Activated CD4-positive, alpha-beta T cell treated with anti-CD3 and anti-CD28 coated beads, Interleukin-2, amount 50 U/mL, for 1 hour (primary cell): ENCODE results near the gene DOCK8.
A peak's percentile ranks its signal among the peaks of the same experiment; 100 is the strongest.

ENCODE experiments used
- DNase-seq: peaks from one replicate; pipeline ENCODE4 v3.0.0-alpha.2; 2020

Gene DOCK8

GRCh38 chr9:468766-469426 lies 254.2 kb downstream of the DOCK8 start:
- no peak for DNase-seq

- peak; percentile 85 for DNase-seq
These were observed 255.2 kb downstream of the DOCK8 start for GRCh38 chr9:469672-470551.

GRCh38 chr9:470552-471194 lies 256.0 kb downstream of the DOCK8 start:
- peak; percentile 10 for DNase-seq

- DNase-seq: no peak
These were observed 256.7 kb downstream of the DOCK8 start for GRCh38 chr9:471320-471719.

GRCh38 chr9:472479-473075 lies 257.9 kb downstream of the DOCK8 start:
- DNase-seq: no peak

- no peak for DNase-seq
These were observed 262.5 kb downstream of the DOCK8 start for GRCh38 chr9:477193-477592.

GRCh38 chr9:479304-479970 lies 264.8 kb downstream of the DOCK8 start:
- no peak for DNase-seq

GRCh38 chr9:479971-480350 lies 265.3 kb downstream of the DOCK8 start:
- DNase-seq: no peak

- DNase-seq: no peak
These were observed 268.1 kb downstream of the DOCK8 start for GRCh38 chr9:482739-483138.

GRCh38 chr9:486156-486555 lies 271.5 kb downstream of the DOCK8 start:
- no peak for DNase-seq

- no peak for DNase-seq
These were observed 272.8 kb downstream of the DOCK8 start for GRCh38 chr9:487429-487828.

- DNase-seq: no peak
These were observed 273.8 kb downstream of the DOCK8 start for GRCh38 chr9:488448-488847.

- DNase-seq: no peak
These were observed 274.8 kb downstream of the DOCK8 start for GRCh38 chr9:489198-490197.

- DNase-seq: no peak
These were observed 280.1 kb downstream of the DOCK8 start for GRCh38 chr9:494764-495163.

- DNase-seq: no peak
These were observed 281.1 kb downstream of the DOCK8 start for GRCh38 chr9:495739-496138.

GRCh38 chr9:503326-503725 lies 288.7 kb downstream of the DOCK8 start:
- DNase-seq: no peak

GRCh38 chr9:503881-504852 lies 289.5 kb downstream of the DOCK8 start, which contains the start of gene KANK1:
Gene KANK1, plus strand, starts transcription at chr9:504695.
- DNase-seq: peak; percentile 71

- no peak for DNase-seq
These were observed 290.5 kb downstream of the DOCK8 start for GRCh38 chr9:504921-505740.

- no peak for DNase-seq
These were observed 291.0 kb downstream of the DOCK8 start for GRCh38 chr9:505741-506059.

- DNase-seq: no peak
These were observed 291.6 kb downstream of the DOCK8 start for GRCh38 chr9:506281-506680.
